Stomach (tissue), 9 donors: ENCODE data around the gene VCL. TPM values are rescaled to one million over a fixed set of nuclear protein-coding genes. Genes with fewer than 3 reads are reported as not detected.
A peak's percentile ranks its signal among the peaks of the same experiment; 100 is the strongest.

ENCODE experiments used
- DNase-seq, 2 donors: peaks; one replicate each; pipeline versions ENCODE4 v3.0.0 to v3.0.0-alpha.2; 2013 to 2019
- H3K27ac ChIP-seq, 5 donors: fragments of 200-600 bp in 4 of 5; sonication (generic) in 4 of 5; one replicate each; pipeline ENCODE4 v1.5.1; 2013 to 2019; ENCODE audit warnings: mild to moderate bottlenecking in 1 of 5, moderate library complexity in 1 of 5
- H3K27me3 ChIP-seq, 3 donors: fragments of 200-600 bp; sonication (generic); one replicate each; pipeline ENCODE4 v1.5.1; 2017 to 2019; ENCODE audit warnings: mixed run types in 1 of 3
- H3K36me3 ChIP-seq, 4 donors: fragments of 200-600 bp; sonication (generic); 1 replicate in 3 of 4; 2 replicates in 1 of 4; pipeline ENCODE4 v1.5.1; 2016 to 2019
- H3K4me1 ChIP-seq, 4 donors: fragments of 200-600 bp; sonication (generic); one replicate each; pipeline ENCODE4 v1.5.1; 2016 to 2019
- H3K4me3 ChIP-seq, 4 donors: fragments of 200-600 bp; sonication (generic) in 3 of 4; one replicate each; pipeline ENCODE4 v1.5.1; 2016 to 2019; ENCODE audit warnings: mild to moderate bottlenecking in 1 of 4
- H3K9me3 ChIP-seq, 4 donors: fragments of 200-600 bp; sonication (generic); one replicate each; pipeline ENCODE4 v1.5.1; 2016 to 2019
- CTCF ChIP-seq, 7 experiments: fragments of 450-650 bp in 4 of 7; fragments of 200-600 bp in 3 of 7; sonication (generic) in 3 of 7; IDR thresholded peaks; one replicate each; pipeline ENCODE4 v1.5.1; 2016 to 2019; ENCODE audit warnings: antibody characterized with exemption in 7 of 7, control low read depth in 2 of 7, mild to moderate bottlenecking in 1 of 7
- EP300 ChIP-seq: sonication (generic); formaldehyde crosslinking; IDR thresholded peaks from one replicate; pipeline ENCODE4 v1.6.1; 2017; ENCODE audit warnings: antibody characterized with exemption
- POLR2A ChIP-seq, 4 donors: fragments of 450-650 bp; IDR thresholded peaks; one replicate each; pipeline ENCODE4 v1.6.1; 2016; ENCODE audit warnings: antibody characterized with exemption in 4 of 4, control low read depth in 2 of 4, mild to moderate bottlenecking in 1 of 4, moderate library complexity in 1 of 4
- POLR2AphosphoS5 ChIP-seq, 3 donors: sonication (generic); formaldehyde crosslinking; IDR thresholded peaks; one replicate each; pipeline ENCODE4 v1.6.1; 2016; ENCODE audit warnings: antibody characterized with exemption in 3 of 3
- WGBS, 5 donors: extraction: QIAGEN DNeasy Blood & Tissue Kit in 3 of 5; methylation state at CpG; one replicate each; pipeline versions ENCODE4 v1.1.5 to v1.1.7; 2013 to 2018; 5-methylcytosine and 5-hydroxymethylcytosine counted together
- intact Hi-C: fragments of 100-400 bp; cut with DNase I; formaldehyde crosslinking; loops from one replicate; pipeline ENCODE4 v1.15.1; 2023; ENCODE audit warnings: low total_unique reads
- polyA plus RNA-seq, 3 donors: library from polyadenylated mRNA; stranded (reverse); fragments of 200-250 nt; gene quantifications; one replicate each; pipeline ENCODE4 v1.2.3, GENCODE V29; 2013
- total RNA-seq, 5 donors: library from RNA; depleted of rRNA; stranded (reverse); fragments of >200 nt; gene quantifications; one replicate each; pipeline versions ENCODE4 v1.1.0 to v1.2.3, GENCODE V29; 2014 to 2016
- donor health status: healthy with polysubstance abuse.
- donor health status: Bipolar disorder and iron deficiency.
- donor health status: healthy.

The VCL gene
- total and polyA plus RNA-seq, 8 donors: 11.2 to 211 (median 62.3) TPM

- H3K36me3 ChIP-seq: peaks cover 19 to 48% (median 43%) of the 10 kb centered on the region in 4 donors
- intact Hi-C loops: no loop called here
- no peak overlapping the region for H3K4me3 ChIP-seq
- no peaks in the 10 kb centered on the region for H3K27me3 ChIP-seq
- H3K9me3 ChIP-seq: no peaks in the 10 kb centered on the region
- 22 to 50% (median 23%) methylated on average over 1 of the region's 1 CpG for WGBS, 5 donors
- TF ChIP-seq POLR2AphosphoS5 (IDR thresholded peaks at IDR 0.05): no peak
- no peak for TF ChIP-seq POLR2A (IDR thresholded peaks at IDR 0.05)
- TF ChIP-seq EP300: no peak
- peak overlapping the region in 1 of 5 donors; percentile 13 for H3K27ac ChIP-seq
- peak in 1 of 2 donors; percentile 54 for DNase-seq
- H3K4me1 ChIP-seq: peaks cover 0 to 75% (median 25%) of the 10 kb centered on the region in 4 donors
Observed at GRCh38 chr10:74078037-74078436, 80.1 kb downstream of the VCL start.

- Histone ChIP-seq H3K9me3 (no peaks in the 10 kb centered on the region), H3K4me3 (no peak overlapping the region), H3K27me3 (no peaks in the 10 kb centered on the region), H3K36me3 (peaks cover 27 to 48% (median 43%) of the 10 kb centered on the region in 4 donors), H3K4me1 (peaks cover 0 to 76% (median 27%) of the 10 kb centered on the region in 4 donors), H3K27ac (no peak overlapping the region)
- DNase-seq: peak in 1 of 2 donors; percentile 11
- WGBS, 5 donors: 50 to 62% (median 58%) methylated on average over 4 of the region's 4 CpGs
- TF ChIP-seq EP300 (no peak), POLR2AphosphoS5 (IDR thresholded peaks at IDR 0.05) (no peak), POLR2A (IDR thresholded peaks at IDR 0.05) (no peak), CTCF (IDR thresholded peaks at IDR 0.05) (no peak)
- intact Hi-C loops: no loop called here
Observed at GRCh38 chr10:74079028-74079935, 81.4 kb downstream of the VCL start.

- Histone ChIP-seq H3K27me3 (no peaks in the 10 kb centered on the region), H3K9me3 (no peaks in the 10 kb centered on the region), H3K4me1 (peaks cover 0 to 76% (median 27%) of the 10 kb centered on the region in 4 donors), H3K36me3 (peaks cover 29 to 48% (median 43%) of the 10 kb centered on the region in 4 donors), H3K4me3 (no peak overlapping the region), H3K27ac (no peak overlapping the region)
- TF ChIP-seq POLR2A (IDR thresholded peaks at IDR 0.05) (no peak), EP300 (no peak), CTCF (IDR thresholded peaks at IDR 0.05) (no peak), POLR2AphosphoS5 (IDR thresholded peaks at IDR 0.05) (no peak)
- 54 to 73% (median 69%) methylated on average over 2 of the region's 2 CpGs for WGBS, 5 donors
- intact Hi-C loops: no loop called here
- DNase-seq: no peak
Observed at GRCh38 chr10:74079936-74080590, 82.1 kb downstream of the VCL start.

GRCh38 chr10:74081192-74081803 is 83.4 kb downstream of the VCL start:
- Histone ChIP-seq H3K4me3 (no peak overlapping the region), H3K4me1 (peaks cover 0 to 71% (median 27%) of the 10 kb centered on the region in 4 donors), H3K27ac (no peak overlapping the region), H3K9me3 (no peaks in the 10 kb centered on the region), H3K36me3 (peaks cover 23 to 48% (median 40%) of the 10 kb centered on the region in 4 donors), H3K27me3 (no peaks in the 10 kb centered on the region)
- TF ChIP-seq CTCF (IDR thresholded peaks at IDR 0.05) (peak in 5 of 7 experiments; percentile 54 to 68 (median 64)), EP300 (no peak), POLR2A (IDR thresholded peaks at IDR 0.05) (no peak), POLR2AphosphoS5 (IDR thresholded peaks at IDR 0.05) (no peak)
- intact Hi-C loops: no loop called here
- peak; percentile 43 to 81 for DNase-seq
- WGBS, 5 donors: 48 to 57% (median 52%) methylated on average over 4 of the region's 4 CpGs
